ENCODE measurements around the gene SH3D19.
"Not testable (repeated sequence)": the region's sequence is repeated elsewhere in the genome, so short reads cannot be mapped to it uniquely, and the experiment has no call there.

GRCh38 chr4:151255680-151256079 lies 69.7 kb downstream of the SH3D19 start:
- not testable (repeated sequence) for TF ChIP-seq POLR2A, CTCF (IDR thresholded peaks at IDR 0.05)

All from uterus (tissue), 2 donors.